GM18526 (cell line): ENCODE data around the gene CDH4.

Source experiments
- POLR2A ChIP-seq: IDR thresholded peaks from 3 replicates; pipeline ENCODE4 v1.6.1; 2011; ENCODE audit not compliant: insufficient read length; ENCODE audit errors: extremely low read depth

CDH4 gene

GRCh38 chr20:61797971-61798411, 545.9 kb downstream of the CDH4 start:
- no peak for TF ChIP-seq POLR2A

- TF ChIP-seq POLR2A: no peak
Observed at GRCh38 chr20:61798632-61799031, 546.6 kb downstream of the CDH4 start.

GRCh38 chr20:61799394-61799923, 547.4 kb downstream of the CDH4 start:
- no peak for TF ChIP-seq POLR2A

GRCh38 chr20:61799928-61800327, 547.9 kb downstream of the CDH4 start:
- TF ChIP-seq POLR2A: no peak

- no peak for TF ChIP-seq POLR2A
Observed at GRCh38 chr20:61800359-61801064, 548.5 kb downstream of the CDH4 start.

GRCh38 chr20:61801065-61801360, 549.0 kb downstream of the CDH4 start:
- TF ChIP-seq POLR2A: no peak

GRCh38 chr20:61801428-61801827, 549.4 kb downstream of the CDH4 start:
- no peak for TF ChIP-seq POLR2A

- no peak for TF ChIP-seq POLR2A
Observed at GRCh38 chr20:61801857-61802442, 549.9 kb downstream of the CDH4 start.

- no peak for TF ChIP-seq POLR2A
Observed at GRCh38 chr20:61802721-61803311, 550.8 kb downstream of the CDH4 start.

GRCh38 chr20:61803416-61803914, 551.4 kb downstream of the CDH4 start:
- no peak for TF ChIP-seq POLR2A

GRCh38 chr20:61803915-61804751, 552.1 kb downstream of the CDH4 start:
- no peak for TF ChIP-seq POLR2A

GRCh38 chr20:61804752-61805295, 552.8 kb downstream of the CDH4 start:
- no peak for TF ChIP-seq POLR2A

- TF ChIP-seq POLR2A: no peak
Observed at GRCh38 chr20:61805365-61805764, 553.3 kb downstream of the CDH4 start.

GRCh38 chr20:61805781-61806180, 553.7 kb downstream of the CDH4 start:
- no peak for TF ChIP-seq POLR2A

GRCh38 chr20:61806314-61806713, 554.3 kb downstream of the CDH4 start:
- TF ChIP-seq POLR2A: no peak

- no peak for TF ChIP-seq POLR2A
Observed at GRCh38 chr20:61806995-61807394, 554.9 kb downstream of the CDH4 start.
